Eye (tissue), 1 donor: Measurements from ENCODE around the gene CFAP92.
"Not testable (repeated sequence)": the region's sequence is repeated elsewhere in the genome, so short reads cannot be mapped to it uniquely, and the experiment has no call there.

ENCODE experiments used
- DNase-seq: peaks from one replicate; pipeline ENCODE4 v3.0.0-alpha.2; 2015

Gene CFAP92

DNA sequence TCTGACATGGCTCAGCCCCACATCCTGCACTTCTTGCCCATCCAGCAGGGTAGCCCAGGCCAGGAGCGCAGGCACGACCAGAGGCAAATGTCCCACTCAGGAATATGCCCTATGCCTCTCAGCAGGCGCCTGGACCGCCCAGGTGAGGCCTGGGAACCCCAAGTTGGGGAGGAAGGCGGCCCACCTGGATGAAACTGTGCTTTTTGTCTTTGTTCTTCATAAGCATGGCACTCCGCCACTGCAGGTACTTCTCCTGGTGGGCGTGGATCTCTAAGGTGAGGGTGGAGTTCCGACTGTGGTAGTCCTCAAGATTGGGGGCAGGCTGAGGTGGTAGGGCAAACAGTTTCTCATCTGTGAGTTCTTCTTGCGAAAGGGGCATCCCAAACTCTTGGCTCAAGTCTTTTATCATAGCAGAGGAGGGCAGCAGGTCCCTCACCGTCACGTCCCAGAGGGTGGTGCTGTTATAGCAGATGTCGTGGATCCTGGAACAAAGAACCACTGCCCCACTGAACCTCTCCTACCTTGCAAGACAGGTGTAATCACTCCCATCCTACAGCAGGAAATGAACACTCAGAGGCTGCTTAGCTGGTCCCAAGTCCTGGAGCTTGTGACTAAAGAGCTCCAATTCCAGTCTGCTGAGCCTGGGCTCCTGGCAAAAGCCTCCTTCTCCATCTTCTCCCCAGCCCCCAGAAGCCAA is 61.2 kb downstream of the CFAP92 start:
- no peak for DNase-seq

DNA sequence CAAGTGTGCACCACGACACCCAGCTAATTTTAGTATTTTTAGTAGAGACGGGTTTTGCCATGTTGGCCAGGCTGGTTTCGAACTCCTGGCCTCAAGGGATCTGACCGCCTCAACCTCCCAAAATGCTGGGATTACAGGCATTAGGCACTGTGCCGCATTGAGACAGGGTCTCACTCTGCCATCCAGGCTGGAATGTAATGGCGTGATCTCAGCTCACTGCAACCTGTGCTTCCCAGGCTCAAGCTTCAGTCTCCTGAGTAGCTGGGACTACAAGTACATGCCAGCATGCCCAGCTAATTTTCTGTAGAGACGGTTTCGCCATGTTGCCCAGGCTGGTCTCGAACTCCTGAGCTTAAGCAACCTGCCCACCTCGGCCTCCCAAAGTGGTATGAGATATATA is 62.8 kb downstream of the CFAP92 start:
- DNase-seq, result no peak

DNA sequence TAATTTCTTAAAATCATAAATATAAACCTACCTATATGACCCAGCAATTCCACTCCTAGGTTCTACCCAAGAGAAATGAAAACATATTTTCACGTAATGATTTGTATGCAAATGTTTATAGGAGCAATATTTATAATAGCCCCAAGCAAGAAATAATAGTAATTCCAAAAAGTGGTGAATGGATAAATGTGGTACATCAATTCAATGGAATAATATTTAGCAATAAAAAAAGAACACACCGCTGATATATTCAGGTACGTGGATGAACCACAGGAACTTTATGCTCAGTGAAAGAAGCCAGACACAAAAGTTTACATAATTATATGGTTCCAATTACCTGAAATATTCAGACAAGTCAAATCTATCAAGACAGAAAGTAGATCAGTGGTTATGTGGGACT is 64.5 kb downstream of the CFAP92 start:
- no peak for DNase-seq

- DNase-seq, result not testable (repeated sequence)
Measured at GRCh38 chr3:128923986-128924385, 69.9 kb downstream of the CFAP92 start.

DNA sequence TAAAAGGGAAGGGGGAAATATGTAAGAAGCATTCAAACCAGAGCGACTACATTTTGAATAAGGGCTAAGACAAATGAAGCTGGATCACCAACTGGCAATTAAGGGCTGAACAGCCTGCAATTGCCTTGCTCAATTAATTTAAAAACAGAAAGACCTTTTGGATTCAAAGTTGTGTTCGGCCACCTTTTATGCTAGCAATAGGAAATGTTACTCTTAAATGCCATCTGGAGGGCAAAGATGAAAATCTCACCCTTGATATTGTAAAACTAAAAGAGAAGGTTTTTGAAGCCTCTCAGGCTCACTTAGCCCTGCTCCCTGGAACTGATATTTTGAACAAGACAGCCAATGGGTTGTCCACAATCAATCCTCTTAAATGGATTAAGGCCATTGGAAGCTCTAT is 70.3 kb downstream of the CFAP92 start:
- no peak for DNase-seq

DNA sequence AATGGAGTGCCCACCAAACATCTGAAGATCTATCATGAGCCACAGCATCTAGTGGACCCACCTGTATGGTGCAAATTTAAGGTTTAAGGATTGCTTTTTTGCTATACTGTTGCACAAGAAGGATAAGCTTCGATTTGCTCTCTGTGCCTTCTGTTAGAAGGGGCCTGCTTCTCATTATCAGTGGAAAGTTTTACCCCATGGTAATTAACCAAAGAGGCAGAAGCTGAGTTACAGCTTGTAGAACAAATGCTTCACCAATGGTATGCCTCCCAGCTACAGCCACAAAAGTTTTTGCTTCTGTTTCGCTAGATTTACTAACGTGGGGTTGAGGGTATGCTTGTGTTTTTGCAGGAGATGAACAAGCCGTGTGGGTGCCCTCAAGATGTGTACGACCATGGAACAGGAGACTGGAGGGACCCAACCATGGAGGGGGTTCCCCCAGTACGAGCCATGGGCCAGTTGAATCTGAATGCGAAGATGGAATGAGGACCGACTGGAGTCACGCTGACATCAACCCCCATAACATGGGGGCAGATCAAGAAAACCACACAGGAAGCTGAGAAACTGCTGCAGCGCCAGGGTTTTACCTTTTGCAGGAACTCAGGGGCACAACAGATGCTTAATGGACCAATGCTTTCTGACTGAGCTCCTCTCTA is 70.9 kb downstream of the CFAP92 start:
- no peak for DNase-seq

DNA sequence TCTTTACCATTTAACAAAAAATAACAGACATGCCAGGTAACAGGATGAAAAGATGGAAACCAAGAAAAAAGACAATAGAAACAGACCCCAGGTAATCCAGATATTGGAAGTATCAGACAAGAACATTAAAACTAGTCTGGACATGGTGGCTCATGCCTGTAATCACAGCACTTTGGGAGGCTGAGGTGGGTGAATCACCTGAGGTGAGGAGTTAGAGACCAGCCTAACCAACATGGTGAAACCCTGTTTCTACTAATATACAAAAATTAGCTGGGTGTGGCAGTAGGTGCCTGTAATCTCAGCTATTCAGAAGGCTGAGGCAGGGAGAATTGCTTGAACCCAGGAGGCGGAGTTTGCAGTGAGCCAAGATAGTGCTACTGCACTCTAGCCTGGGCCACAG is 73.9 kb downstream of the CFAP92 start:
- DNase-seq, result no peak

DNA sequence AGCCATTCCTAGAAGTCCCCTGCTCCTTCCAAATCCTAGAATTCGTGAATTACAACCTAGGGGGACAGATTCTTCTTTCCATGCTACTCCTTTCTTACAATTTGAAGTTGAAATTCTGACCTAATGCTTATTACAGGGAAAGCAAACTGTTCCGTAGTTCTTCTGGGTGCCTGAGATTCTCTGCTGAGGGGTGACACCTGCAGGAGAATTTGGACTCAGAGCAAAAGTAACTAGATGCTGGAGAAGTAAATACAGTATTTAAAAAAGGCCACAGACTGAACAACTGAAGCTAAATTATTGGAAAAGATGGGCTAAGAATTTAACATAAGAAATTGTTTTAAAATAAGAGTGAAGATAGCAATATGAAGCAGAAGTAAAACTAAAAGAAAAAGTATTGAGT is 76.6 kb downstream of the CFAP92 start:
- DNase-seq, result no peak

- DNase-seq, result no peak
Measured at GRCh38 chr3:128914966-128915645, 78.8 kb downstream of the CFAP92 start.

- DNase-seq, result no peak
Measured at GRCh38 chr3:128911911-128912310, 82.0 kb downstream of the CFAP92 start.

DNA sequence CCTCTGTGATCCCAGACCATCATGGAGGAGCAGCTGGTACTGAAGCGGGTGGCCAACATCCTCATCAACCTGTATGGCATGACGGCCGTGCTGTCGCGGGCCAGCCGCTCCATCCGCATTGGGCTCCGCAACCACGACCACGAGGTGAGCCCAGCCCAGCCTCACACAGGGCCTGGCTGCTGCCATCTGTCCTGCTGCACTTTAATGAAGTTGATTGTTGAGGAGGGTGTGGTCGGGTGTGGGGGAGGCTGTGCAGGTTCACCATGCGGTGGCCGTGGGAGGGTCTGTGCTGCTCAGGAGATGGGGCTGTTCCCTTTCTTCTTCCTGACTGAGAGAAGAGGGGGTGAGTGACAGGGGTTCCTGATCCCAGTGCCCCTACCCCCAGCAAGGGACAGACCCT is 83.9 kb downstream of the CFAP92 start:
- no peak for DNase-seq

DNA sequence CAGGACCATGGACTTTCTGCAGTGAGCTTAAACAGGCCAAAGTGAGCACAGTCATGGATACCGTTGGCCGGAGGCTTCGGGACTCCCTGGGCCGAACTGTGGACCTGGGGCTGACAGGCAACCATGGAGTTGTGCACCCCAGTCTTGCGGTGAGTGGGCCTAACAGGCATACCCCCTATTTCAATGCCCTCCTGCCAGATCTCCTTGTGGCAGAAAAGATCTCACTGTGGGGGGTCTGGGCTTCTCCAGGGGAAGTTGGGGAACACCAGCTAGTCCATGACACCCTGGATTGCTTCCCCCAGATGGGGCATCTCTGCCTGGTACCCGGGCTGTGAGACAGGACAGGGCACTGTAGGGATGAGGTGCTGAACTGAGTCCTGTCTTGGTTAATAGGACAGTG is 84.9 kb downstream of the CFAP92 start:
- DNase-seq, result no peak

DNA sequence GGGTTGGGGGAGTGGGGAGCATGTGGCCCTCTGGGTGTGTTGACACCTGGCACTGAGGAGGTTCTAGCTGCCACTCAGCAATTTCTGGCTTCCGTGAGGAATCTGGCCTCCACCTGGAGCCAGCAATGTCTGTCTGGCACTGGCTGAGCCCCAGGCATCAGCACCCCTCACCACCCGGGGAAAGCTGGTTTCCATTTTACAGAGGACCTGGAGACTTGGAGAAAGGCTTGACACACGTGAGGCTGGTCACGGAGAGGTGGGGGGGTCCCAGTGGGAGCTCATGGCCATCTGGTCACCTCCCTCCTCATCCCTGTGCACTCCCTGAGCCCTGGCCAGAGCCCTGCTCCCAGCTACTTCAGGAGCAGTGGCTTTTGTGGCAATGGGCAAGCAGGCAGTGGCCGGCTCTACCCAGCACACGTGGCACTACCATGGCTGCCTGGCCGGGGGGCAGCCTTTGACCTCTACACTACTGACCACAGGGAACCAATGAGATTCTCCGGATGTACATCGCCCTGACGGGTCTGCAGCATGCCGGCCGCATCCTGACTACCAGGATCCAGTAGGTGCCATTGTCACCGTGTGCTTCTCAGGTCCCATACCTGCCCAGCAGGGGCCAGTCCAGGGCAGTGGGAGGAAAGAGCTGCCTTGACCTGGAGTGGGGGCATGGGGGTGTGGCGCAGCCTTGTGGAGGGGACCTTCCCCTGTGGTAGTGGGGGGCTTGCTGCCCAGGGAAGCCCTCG is 86.0 kb downstream of the CFAP92 start:
- no peak for DNase-seq

GRCh38 chr3:128906804-128907525 is 86.9 kb downstream of the CFAP92 start:
- DNase-seq, result no peak

DNA sequence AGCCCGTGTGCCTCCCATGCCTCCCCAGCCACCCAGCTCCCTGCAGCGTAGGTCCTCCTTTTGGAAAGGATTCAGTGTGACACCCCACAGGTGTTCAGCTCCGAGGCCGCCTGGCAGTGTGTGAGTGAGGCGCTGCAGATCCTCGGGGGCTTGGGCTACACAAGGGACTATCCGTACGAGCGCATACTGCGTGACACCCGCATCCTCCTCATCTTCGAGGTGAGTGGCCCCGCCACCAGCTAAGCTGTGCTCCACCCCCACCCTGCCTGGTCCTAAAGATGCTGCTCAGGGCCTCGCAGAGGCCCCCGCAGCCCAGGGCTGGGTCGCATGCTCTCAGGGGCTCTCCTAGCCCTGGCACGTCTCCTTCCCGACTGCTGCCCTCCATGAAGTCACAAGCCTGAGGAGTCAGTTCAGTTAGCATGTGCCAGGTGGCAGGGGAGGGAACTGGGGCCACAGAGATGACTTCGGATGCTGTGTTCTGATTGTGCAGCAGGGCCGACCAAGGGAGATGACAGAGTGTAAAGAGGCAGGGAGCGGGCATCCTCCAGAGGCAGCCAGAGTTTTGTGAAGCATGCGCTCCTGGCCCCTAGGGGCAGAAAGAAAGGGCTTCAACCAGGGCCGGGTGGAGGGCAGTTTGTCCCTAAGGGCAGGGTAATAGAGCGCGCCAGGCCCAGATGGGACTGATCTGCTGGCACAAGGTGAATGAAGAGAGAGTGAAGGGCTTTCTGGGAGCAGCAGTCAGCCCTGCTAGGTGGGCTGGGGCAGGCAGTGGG is 87.7 kb downstream of the CFAP92 start:
- DNase-seq, result no peak

- DNase-seq, result no peak
Measured at GRCh38 chr3:128903501-128903900, 90.4 kb downstream of the CFAP92 start.

DNA sequence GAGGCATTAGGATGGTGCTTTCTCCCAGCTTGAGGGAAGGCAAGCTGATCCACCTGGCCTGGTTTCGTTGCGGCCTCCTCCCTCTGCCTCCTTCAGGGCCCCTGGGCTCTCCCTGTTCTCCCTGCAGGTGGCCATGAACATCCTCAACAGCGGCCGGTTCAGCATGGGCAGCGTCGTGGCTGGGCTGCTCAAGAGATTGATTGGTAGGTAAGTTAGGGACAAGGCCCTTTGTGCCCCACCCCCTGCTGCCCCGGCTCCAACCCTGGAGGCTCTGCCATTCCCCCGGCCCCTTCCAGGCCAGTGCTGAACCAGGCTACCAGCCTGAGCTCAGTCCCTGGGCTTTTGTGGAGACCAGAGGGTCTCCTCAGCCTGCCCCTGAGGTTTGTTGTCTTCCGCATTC is 91.5 kb downstream of the CFAP92 start:
- DNase-seq, result no peak

DNA sequence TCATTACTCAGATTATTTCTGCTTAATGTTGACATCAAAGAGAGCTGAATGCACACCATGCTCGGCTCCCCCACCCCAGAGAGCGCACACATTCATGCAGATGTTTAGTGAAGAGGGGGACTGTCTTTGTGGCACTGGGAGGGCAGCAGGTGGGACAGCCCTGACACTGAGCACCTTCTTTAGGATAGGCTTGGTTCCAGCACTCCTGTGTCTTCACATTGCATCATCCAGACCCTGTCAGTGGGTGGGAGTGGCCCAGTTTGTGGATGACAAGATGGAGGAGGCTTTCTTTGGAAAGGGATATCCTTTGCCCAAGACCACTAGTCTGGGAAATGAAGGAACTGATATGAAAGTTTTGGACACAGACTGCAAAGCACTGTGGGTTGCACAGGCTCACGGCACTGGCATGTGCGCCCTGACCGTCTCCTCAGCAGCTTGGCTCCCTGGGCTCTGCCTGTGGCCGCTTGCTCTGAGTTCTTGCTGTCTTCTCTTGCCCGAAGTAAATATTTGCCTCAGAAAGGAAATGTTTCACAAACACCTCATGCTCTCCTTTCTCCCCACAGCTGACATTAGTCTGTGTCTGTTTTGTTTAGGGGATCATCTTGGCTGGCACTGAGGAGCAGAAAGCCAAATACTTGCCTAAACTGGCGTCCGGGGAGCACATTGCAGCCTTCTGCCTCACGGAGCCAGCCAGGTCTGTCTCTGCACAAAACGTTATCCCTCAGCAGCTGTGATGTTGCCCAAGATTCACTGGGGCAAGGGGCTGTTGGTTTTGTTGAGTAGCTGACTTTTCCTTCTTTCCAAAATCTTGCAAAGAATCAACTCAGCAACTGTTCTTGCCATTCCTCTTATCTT is 97.8 kb downstream of the CFAP92 start:
- DNase-seq, result no peak

GRCh38 chr3:128889139-128889894 is 104.6 kb downstream of the CFAP92 start:
- DNase-seq, result no peak

DNA sequence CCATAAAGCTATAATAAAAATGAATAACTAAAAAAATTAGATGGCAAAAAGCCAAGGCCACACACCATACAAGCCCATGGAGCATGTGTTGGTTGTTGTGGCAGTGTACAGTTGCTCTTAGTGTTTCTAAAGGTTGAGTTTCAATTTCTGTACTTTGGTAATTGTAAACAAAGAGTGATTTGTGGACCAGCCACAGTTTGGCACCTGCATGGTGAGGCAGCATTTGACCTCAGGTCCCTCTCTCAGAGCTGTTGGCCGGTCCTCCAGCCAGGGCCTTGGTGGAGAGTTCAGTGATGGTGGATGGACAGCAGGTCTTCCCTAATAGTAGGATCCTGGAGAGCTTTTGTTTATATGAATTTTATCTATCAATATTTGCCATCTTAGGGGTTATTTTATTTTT is 108.9 kb downstream of the CFAP92 start:
- no peak for DNase-seq
